Measurements from ENCODE around the gene NFKB2.

DNA sequence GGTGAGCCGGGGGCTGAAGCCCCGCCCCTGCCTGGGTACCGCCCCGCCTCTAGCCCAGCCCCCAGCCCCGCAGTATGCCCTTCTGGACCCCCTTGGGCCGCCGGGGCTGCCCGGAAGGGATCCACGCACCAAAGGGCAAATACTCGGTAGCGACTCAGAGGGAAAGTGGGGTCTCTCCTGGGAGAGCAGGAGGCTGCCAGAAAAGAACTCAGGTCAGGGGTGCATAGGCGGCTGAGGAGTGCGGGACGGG, 25.9 kb downstream of the NFKB2 start:
- TF ChIP-seq, protein P1, sequence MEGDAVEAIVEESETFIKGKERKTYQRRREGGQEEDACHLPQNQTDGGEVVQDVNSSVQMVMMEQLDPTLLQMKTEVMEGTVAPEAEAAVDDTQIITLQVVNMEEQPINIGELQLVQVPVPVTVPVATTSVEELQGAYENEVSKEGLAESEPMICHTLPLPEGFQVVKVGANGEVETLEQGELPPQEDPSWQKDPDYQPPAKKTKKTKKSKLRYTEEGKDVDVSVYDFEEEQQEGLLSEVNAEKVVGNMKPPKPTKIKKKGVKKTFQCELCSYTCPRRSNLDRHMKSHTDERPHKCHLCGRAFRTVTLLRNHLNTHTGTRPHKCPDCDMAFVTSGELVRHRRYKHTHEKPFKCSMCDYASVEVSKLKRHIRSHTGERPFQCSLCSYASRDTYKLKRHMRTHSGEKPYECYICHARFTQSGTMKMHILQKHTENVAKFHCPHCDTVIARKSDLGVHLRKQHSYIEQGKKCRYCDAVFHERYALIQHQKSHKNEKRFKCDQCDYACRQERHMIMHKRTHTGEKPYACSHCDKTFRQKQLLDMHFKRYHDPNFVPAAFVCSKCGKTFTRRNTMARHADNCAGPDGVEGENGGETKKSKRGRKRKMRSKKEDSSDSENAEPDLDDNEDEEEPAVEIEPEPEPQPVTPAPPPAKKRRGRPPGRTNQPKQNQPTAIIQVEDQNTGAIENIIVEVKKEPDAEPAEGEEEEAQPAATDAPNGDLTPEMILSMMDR (IDR thresholded peaks at IDR 0.05) = no peak
- TF ChIP-seq POLR2A (IDR thresholded peaks at IDR 0.05) = no peak
